ENCODE results near the gene BCL6.

GRCh38 chr3:187758318-187758955, 13.2 kb upstream of the BCL6 start:
- TF ChIP-seq POLR2A (IDR thresholded peaks at IDR 0.05) (no peak), CTCF (IDR thresholded peaks at IDR 0.05) (no peak), EP300 (IDR thresholded peaks at IDR 0.05) (no peak)
